ENCODE measurements around the gene GRID1. TPM values are rescaled to one million over a fixed set of nuclear protein-coding genes. Genes with fewer than 3 reads are reported as not detected.

The GRID1 gene
- total RNA-seq, 1 donor from 2014 or later: 7.1 TPM

DNA sequence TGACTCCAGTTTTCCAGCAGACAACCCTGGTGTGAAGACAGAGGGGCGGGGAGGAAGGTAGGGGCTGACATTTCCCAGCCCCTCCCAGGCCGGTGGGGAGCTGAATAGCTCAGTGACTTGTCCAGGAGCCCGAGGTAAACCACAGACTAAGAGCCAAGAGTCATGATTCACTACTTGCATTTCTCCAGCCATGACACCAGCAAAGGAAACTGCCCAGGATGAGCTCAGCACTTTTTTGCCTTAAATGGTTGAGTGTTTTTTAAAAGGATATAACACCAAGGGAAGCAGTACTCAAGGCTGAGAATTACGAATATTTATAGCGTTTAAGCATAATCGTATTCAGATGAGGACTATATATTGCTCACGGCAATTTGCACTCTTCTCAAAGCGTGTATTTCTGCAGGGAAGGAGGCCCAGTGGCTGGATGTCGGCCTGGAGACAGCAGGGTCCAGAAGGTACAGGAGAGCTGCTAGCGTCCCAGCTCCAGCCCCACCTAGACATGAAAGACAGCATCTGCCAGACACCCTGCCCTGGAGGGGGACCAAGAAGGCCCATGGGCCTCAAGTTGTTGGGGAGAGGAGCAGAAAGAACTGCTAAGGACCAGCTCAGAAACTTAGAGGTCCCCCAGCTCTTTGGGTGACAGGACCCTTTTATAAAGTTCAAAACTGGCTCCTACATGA is 141.4 kb downstream of the GRID1 start:
- TF ChIP-seq CTCF (IDR thresholded peaks at IDR 0.05) (no peak), POLR2AphosphoS5 (IDR thresholded peaks at IDR 0.05; ENCODE audit: insufficient read depth in 1 of 2, low read depth in 1 of 2) (no peak), POLR2A (IDR thresholded peaks at IDR 0.05) (no peak)
- Histone ChIP-seq H3K27ac (no peak overlapping the region), H3K36me3 (no peaks in the 10 kb centered on the region)

DNA sequence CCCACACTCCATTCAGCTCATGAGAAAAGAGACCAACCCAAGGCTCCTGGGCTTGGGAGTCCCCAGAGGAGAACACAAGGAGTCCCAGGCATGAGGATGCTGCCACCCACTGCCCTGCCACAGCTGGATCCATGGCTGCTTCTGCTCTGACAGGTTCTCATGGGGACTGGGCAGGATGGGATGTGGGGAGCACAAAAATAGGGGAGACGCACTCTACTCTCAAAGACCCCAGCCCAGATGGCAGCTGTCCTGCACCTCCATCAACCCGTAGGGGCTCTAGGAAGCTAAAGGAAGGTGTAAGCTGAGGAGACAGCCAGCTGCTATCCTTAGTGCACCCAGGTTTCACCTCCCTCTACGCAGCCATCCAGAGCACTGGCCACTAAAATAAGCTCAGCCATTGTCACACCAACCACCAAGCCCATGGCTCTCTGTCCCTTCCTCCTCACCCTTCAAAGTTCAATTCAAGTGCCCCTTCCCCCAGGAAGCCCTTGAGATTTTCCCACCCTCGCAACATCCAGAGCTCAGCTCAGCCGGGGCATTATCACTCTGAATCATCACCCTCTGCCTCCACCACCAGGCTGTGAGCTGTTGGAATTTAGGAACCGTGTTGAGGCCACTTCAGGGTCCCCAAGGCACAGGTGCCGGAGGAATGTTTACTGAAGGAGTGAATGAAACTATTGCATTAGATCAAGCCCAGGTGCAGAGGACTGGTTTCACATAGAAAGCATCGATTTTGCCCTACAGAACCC is 142.1 kb downstream of the GRID1 start:
- intact Hi-C loops (cut with DNase I): no loop called here
- Histone ChIP-seq H3K27me3 (no peaks in the 10 kb centered on the region), H3K36me3 (no peaks in the 10 kb centered on the region), H3K4me3 (no peak overlapping the region), H3K4me1 (no peaks in the 10 kb centered on the region), H3K9me3 (no peaks in the 10 kb centered on the region), H3K27ac (no peak overlapping the region)
- no peak for DNase-seq (ENCODE audit: extremely low spot score in 2 of 2)
- TF ChIP-seq POLR2A (IDR thresholded peaks at IDR 0.05) (no peak), POLR2AphosphoS5 (IDR thresholded peaks at IDR 0.05; ENCODE audit: insufficient read depth in 1 of 2, low read depth in 1 of 2) (no peak), CTCF (IDR thresholded peaks at IDR 0.05) (no peak)

More for the DNA sequence above, 141.4 kb downstream of the GRID1 start:
- no peak for DNase-seq (ENCODE audit: extremely low spot score in 2 of 2)
- Histone ChIP-seq H3K4me3 (no peak overlapping the region), H3K27me3 (no peaks in the 10 kb centered on the region), H3K9me3 (no peaks in the 10 kb centered on the region), H3K4me1 (no peaks in the 10 kb centered on the region)
- intact Hi-C loops (cut with DNase I): no loop called here

- Histone ChIP-seq H3K36me3 (no peaks in the 10 kb centered on the region), H3K4me1 (no peaks in the 10 kb centered on the region), H3K27ac (no peak overlapping the region), H3K9me3 (no peaks in the 10 kb centered on the region), H3K4me3 (no peak overlapping the region), H3K27me3 (no peaks in the 10 kb centered on the region)
- TF ChIP-seq CTCF (IDR thresholded peaks at IDR 0.05) (no peak), POLR2A (IDR thresholded peaks at IDR 0.05) (no peak), POLR2AphosphoS5 (IDR thresholded peaks at IDR 0.05; ENCODE audit: insufficient read depth in 1 of 2, low read depth in 1 of 2) (no peak)
- DNase-seq (ENCODE audit: extremely low spot score in 2 of 2): no peak
- intact Hi-C loops (cut with DNase I): no loop called here
Measured at GRCh38 chr10:86223256-86223655, 143.3 kb downstream of the GRID1 start.

- no peak for DNase-seq (ENCODE audit: extremely low spot score in 2 of 2)
- intact Hi-C loops (cut with DNase I): no loop called here
- H3K4me1 ChIP-seq: no peaks in the 10 kb centered on the region
- H3K9me3 ChIP-seq: no peaks in the 10 kb centered on the region
- TF ChIP-seq CTCF (IDR thresholded peaks at IDR 0.05) (no peak), POLR2A (IDR thresholded peaks at IDR 0.05) (no peak), POLR2AphosphoS5 (IDR thresholded peaks at IDR 0.05; ENCODE audit: insufficient read depth in 1 of 2, low read depth in 1 of 2) (no peak)
- no peak overlapping the region for H3K4me3 ChIP-seq
- no peak overlapping the region for H3K27ac ChIP-seq
- H3K27me3 ChIP-seq: no peaks in the 10 kb centered on the region
- H3K36me3 ChIP-seq: no peaks in the 10 kb centered on the region
Measured at GRCh38 chr10:86222687-86223086, 143.9 kb downstream of the GRID1 start.

- Histone ChIP-seq H3K27ac (no peak overlapping the region), H3K36me3 (no peaks in the 10 kb centered on the region), H3K9me3 (no peaks in the 10 kb centered on the region), H3K27me3 (no peaks in the 10 kb centered on the region), H3K4me1 (no peaks in the 10 kb centered on the region), H3K4me3 (no peak overlapping the region)
- no peak for DNase-seq (ENCODE audit: extremely low spot score in 2 of 2)
- intact Hi-C loops (cut with DNase I): no loop called here
- TF ChIP-seq CTCF (IDR thresholded peaks at IDR 0.05): no peak
- TF ChIP-seq POLR2AphosphoS5 (IDR thresholded peaks at IDR 0.05; ENCODE audit: insufficient read depth in 1 of 2, low read depth in 1 of 2): no peak
- TF ChIP-seq POLR2A (IDR thresholded peaks at IDR 0.05): no peak
Measured at GRCh38 chr10:86222336-86222650, 144.3 kb downstream of the GRID1 start.
